ENCODE results near the gene CPB2.

CPB2 gene, protein sequence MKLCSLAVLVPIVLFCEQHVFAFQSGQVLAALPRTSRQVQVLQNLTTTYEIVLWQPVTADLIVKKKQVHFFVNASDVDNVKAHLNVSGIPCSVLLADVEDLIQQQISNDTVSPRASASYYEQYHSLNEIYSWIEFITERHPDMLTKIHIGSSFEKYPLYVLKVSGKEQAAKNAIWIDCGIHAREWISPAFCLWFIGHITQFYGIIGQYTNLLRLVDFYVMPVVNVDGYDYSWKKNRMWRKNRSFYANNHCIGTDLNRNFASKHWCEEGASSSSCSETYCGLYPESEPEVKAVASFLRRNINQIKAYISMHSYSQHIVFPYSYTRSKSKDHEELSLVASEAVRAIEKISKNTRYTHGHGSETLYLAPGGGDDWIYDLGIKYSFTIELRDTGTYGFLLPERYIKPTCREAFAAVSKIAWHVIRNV

DNA sequence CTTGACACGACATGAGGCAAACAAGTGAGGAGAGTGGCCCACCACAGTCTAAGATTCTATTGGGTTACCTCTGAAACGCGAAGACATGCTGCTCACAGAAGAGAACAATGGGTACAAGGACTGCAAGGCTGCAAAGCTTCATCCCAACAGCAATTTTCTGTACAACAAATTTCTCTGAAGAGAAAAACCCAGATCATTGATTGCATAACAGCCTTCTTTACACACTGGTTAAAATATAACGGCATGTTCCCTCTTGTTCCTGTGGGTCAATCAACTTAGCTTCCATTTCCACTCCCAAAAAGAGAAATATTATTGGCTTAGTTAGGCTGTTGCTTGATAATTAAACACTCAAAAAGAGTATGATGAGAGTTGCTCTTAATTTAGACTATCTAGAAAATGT lies at the start of gene CPB2:
TSS of gene CPB2 (minus strand) at position 166 of the 400 bp plus-strand sequence. CDS start at position 142, 24 bp downstream.
- no peak for DNase-seq (ENCODE audit: low read depth)

DNA sequence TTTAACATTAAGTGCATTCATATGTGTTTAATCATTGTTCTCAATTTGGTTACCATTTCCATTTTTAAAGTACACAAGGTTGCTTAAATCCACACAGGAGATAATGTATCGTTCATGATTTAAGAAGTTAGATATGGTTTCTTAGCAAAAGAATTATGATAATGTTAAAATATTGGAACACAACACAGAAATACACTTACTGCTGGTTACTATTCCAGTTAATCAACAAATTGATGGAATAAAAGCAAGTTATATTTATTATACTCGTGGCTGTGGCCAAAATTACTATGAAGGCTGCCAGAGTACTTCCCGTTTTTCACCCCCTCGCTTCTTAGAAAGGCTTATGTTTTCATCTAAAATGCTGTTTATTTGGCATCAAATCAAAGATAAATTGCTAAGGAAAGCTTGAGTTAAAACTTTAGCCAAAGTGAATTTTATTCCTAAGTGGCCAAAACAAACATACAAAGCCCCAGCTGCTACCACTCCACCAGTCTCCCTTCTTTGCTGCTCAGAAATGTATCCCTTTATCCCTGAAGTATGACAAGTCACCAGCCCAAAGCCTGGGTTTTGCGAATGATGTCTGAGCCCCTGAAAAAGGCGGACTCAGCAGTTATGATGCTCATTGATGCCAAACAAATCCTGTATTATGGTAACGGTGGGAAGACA lies 49.4 kb upstream of the CPB2 start:
- no peak for DNase-seq (ENCODE audit: low read depth)

DNA sequence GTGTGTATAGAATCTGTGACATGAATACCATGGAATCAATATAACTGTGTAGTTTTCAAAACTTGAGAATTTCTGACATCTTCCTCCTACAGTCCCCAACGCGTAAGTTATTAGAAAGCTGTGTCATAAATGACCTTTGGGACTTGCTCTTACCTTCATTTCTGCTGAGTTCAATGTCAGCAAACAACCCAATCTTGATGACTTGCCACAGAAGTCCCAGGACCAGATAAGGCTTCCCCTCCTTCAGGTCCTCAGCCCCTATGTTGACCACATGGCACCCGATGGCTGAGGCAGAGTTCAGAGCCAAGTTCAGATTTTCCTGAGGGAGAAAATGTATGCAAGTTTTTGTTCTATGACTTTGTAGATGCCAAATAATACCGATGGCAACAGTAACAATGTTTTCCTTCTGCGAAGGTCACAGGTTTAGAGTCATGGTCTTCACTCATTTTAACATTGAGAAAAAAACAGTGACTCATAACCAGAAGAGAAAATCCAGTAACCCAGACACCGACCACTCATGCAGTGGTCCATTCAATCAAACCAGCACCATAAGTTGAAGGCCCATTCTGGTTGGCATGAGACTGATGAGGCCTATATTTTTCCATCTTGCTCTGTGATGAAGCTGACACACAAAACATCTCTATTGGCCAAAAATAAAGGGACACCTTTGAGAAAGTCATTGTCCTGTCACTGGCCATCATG lies 47.9 kb upstream of the CPB2 start:
- no peak for DNase-seq (ENCODE audit: low read depth)

DNA sequence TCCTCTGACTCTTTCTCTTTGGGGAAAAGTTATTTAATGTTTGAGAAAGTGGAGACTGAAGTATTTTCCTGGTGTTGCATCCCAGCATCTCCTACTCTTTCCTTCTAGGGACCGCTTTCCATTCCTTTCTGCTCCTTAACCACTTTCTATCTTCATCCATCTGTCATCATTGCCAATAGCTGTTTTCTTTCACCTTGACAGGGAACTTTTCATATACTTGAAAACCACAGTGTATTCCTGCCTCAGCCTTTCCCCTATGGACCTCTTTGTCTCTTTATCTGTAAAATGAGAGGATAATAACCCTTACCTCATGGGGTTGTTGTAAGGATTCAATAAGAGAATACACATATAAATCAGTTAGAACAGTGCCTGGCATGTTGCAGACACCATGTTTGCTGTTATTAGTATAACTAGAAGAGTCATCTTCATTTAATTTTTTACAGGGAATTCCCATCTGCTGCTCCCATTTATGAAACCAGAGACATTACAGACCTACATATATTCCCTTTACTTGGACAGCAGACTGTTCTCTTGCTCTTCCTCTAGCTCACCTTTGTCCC lies 45.4 kb upstream of the CPB2 start:
- no peak for DNase-seq (ENCODE audit: low read depth)

DNA sequence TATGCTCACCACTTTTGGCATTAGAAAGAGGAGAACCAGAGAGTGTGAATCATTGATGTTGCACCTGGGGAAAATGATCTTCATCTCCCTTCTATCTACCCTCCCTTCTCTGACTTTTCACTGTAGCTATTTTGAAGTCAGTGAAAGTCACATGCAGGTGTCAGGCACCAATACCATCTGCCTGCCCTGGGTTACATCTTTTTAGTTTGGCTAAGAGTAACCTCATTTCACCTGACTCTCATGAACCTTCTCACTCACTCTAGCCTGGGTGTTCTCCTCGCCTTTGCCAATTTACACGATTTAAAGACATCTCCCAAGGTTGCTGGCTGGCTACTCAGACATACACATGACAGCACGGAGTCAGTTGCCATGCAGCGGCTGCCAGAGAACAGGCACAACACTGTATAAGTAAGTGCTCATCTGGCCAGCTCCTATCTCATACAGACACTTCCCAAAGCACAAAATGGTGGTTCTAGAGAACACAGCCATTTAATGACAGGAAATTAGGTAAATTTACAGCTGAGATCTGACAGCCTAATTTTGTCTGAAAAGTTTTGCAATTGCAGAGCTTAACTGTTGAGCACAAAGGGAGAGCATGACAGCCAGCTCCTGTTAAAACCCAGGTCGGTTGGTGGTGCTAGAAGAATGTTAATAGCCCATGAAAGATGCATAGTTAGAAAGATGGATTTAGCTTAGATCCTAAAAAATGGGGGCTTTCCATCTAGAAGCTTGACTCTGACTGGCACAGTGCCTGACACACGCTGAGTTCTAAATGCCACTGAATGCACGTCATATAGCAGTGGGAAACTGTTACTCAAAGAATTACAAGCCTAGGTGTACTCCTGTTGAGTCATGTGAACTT lies 44.7 kb upstream of the CPB2 start:
- no peak for DNase-seq (ENCODE audit: low read depth)

DNA sequence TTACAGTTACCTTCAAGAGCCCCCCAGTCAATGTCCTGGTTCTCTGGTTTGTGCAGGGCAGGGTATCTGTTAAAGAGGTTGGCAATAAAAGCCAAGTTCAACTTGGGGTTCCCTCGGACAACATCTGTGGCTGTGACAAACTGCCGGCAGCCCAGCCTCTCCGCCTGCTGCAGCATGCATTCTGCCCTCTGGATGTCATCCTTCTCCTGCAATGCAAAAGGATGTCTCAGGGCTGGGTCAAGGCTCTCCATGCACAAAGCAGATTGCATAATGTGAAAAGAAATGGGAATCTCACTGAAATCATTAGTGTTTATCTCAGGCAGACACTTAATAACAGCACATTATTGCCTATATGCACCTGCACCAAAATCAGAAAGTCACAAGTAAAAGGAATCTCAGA lies 42.1 kb upstream of the CPB2 start:
- no peak for DNase-seq (ENCODE audit: low read depth)

DNA sequence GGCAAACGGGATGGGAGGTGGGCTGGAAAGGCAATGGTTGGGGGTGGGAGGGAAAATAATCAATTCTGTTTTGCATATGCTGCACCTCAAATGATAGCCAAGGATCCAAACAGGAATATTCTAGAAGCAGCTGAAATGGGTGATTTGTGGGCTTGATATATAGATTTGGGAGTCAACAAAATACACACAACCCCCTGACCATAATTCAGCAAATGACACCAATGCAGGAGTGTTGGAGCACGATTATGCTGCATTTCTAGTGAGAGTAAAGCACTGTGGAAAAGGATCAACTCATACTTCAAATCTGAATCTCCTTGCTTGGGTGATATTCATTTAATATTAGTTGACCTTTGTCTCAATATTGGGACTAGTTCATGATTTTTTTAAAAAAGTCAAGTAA lies 41.1 kb upstream of the CPB2 start:
- no peak for DNase-seq (ENCODE audit: low read depth)

DNA sequence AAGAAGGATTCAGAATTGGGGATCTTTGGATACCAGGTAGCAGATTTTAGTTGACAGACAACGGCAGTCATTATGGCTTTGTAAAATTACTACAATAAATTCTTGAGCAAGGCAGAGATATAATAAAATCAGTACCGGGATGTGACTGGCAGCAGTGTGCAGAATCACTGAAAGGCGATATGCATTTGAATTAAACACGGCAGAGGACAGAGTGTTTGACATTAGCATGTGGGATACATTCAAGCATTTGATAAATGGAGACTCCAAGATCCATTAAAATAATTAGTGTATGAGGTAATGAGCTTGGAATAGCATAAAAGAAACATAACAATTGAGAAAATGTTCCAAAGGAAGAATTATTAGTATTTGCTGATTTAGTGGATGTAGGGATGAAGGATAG lies 40.3 kb upstream of the CPB2 start:
- DNase-seq (ENCODE audit: low read depth), result no peak

DNA sequence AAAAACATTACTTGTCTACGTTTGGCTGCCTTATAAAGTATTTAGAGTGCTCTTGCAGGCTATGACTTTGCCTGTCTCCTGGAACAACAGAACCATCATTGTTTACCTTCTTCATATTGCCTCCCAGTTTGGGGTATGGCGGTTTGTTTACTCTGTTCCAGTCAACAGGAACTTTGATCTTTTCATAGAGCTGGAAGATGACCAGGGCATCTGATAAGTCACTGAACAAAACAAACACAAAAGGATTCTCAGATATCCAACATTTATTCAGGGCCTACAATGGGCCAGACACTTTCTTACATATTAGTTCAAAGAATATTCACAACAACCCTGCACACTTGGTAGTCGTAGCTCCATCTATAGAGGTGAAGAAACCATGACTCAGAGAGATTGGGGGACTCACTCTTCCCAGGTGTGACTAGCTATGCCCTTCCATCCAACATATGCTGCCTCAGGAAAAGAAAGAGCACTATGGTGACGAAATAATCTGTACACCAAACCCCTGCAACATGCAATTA lies 38.4 kb upstream of the CPB2 start:
- no peak for DNase-seq (ENCODE audit: low read depth)

DNA sequence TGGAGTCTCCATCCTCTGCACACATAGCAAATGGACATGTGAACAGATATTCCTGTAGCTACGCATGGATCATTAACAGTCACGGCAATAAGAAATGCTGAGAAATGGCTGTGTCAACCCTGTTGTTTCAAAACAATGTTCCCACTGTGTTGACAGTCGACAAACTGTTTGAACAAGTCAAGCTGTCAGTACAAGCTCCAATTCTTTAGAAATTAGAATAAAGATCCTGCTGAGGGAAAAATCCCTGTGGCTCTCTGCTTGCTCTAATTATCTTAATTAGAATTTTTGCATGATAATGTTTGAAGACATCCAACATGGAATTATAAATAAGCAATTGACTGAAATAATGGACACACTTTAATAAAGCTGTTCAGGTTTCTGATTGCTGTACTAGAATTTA lies 37.9 kb upstream of the CPB2 start:
- DNase-seq (ENCODE audit: low read depth), result no peak

DNA sequence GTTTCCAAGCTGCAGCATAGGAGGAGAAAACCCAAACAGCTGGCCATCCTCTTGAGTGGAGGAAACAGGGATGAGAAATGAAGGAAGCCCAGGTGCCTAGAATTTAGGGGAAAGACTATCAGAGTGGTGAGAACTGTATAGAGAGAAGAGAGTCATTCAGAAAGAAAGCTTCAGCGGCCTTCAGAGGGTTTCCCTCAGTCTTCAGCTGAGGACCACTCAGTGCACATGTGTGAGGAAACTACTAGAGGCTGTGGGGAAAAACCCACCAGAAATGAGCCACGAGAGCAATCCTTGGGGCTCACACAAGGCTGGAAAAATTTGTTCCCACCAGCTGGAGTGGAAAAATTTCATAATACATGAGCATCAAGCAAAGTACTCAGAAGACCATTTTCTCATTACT lies 35.2 kb upstream of the CPB2 start:
- no peak for DNase-seq (ENCODE audit: low read depth)

DNA sequence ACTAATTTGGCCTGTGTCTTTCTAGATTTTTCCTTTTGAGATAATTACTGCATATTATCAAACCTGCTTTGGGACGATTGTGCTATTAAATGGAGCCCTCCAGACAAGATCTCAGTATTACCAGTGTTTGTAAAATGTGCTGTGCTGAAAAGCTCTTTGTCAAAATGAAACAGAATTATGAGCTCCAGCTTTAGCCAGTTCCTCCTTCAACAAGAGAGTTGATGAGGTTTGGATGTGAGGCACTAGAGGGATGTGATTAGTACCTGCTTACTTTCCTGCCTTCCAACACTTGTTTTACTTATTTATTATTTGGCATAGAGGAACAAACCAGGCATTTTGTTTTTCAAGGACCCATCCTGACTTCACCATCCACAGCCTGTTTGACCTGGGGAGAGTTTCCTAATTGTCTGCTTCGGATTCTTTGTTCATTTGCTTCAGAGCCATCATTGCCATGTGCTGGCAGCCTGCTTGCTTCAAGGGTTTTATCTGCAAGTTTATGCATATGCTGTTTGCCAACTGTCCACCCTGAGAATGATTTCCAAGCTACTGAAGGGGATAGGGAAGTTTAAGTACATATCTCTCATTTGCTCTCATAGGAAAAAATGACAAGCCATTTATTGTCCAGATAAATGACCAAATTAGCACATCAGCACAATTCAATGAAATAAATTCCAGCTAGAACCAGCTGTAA lies 32.9 kb upstream of the CPB2 start:
- DNase-seq (ENCODE audit: low read depth), result no peak

DNA sequence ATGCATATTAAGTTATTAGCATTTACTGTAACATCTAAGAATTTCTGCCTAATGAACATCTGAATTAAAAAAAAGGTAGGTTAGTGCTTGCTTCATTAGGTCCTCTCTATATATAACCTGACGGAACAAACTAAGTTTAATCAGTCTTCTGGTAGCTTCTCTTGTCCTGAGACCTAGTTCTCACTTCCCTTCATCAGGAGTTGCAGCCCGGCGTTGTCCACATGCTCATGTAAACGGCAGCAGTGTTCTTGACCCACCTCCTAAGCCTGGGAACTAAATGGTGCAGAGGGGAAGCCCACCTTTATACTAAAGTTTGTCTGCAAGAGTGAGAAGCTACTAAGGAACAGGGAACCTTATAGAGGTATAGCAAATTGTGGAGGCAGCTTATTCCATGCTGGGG lies 31.9 kb upstream of the CPB2 start:
- DNase-seq (ENCODE audit: low read depth), result no peak

DNA sequence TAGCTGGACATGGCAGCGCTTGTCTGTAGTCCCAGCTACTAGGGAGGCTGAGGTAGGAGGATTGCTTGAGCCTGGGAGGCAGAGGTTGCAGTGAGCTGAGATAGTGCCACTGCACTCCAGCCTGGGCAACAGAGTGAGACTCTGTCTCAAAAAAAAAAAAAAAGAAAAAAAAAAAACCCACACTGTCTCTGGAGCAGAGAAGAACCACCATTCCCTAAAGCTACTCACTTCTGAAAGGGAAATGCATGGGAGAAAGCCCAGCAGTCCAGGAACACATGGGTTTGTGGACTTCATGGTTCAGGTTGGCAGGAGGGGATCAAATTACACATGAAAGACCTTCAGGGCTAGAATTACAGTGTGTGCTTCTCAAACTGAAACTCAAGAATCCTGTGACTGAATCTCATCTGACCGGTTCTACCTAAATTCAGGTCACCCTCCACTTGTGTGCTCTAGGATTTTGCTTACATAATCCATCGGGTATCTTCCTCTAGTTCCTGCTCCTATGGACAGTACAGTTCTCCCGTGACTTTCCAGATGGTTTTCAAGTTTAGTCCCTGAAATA lies 30.2 kb upstream of the CPB2 start:
- DNase-seq (ENCODE audit: low read depth), result no peak

DNA sequence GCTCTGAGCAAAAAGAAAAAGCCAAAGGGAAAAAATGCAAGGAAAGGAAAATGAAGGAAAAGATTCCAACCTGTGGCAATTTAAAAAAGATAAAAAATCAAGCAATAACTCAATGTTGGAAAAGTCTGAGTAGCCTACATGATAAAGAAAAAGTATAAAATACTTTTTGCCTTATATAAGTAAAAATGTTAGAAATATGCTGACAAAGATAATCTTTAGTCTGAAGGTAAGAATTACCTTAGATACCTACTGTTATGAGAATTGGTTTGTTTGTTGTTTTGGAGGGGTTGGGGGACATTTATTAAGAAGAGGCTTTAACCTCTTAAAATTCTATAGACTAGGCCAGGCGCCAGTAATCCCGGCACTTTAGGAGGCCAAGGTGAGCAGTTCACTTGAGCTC lies 29.7 kb upstream of the CPB2 start:
- no peak for DNase-seq (ENCODE audit: low read depth)

DNA sequence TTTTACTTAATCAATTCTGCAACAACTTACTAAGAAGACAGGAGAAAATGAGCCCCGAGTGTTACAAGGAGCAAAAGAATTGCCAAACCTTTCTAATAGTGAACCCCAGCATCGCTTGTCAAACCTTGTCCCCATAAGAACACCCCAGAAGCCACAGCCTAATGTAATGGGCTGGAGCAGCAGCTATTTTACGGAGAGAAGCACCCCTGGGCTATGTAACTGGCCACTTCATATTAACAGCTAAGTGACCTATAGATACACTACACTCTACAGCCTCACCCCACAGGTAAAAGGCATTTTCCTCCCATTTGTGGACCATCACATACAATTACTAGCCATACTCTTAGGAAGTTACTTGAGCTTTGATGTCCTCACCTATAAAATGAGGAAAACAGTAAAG lies 27.3 kb upstream of the CPB2 start:
- DNase-seq (ENCODE audit: low read depth), result no peak

DNA sequence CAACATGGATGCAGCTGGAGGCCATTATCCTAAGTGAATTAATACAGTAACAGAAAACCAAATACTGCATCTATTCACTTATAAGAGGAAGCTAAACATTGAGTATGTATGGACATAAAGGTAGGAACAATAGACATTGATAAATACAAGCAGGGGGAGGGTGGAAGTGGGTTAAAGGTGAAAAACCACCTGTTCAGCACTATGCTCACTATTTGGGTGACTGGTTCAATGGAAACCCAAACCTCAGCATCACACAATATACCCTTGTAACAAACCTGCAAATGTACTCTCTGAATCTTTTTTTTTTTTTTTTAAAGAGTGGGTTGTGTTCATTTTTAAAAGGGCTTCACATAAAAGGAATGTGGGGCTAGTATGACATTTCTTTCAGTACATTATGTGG lies 26.9 kb upstream of the CPB2 start:
- no peak for DNase-seq (ENCODE audit: low read depth)

DNA sequence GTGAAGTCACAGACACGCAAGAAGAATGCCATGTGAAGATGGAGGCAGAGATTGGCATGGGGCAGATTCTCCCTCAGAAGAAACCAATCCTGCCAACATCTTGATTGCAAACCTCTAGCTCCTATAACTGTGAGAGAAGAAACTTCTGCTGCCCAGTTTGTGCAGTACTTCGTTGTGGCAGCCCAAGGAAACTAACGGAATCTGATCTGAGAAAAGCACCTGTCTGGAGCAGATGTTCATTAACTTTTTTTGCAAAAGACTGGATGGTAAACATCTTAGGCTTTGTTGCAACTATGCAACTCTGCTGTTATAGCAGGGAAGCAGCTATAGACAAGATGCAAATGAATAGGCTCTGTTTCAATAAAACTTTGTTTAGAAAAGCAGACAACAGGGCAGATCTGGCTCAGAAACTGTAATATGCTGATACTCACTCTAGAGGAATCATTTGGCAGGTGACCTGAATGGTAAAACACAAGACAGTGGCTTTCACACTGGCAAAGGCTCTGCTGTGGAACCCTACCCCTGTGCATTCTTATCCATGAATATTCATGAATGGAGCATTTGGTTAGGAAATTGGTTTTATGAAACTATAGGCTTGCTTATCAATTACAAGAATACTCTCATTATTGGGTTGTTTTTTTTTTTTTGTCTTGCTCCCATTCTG lies 25.3 kb upstream of the CPB2 start:
- no peak for DNase-seq (ENCODE audit: low read depth)

DNA sequence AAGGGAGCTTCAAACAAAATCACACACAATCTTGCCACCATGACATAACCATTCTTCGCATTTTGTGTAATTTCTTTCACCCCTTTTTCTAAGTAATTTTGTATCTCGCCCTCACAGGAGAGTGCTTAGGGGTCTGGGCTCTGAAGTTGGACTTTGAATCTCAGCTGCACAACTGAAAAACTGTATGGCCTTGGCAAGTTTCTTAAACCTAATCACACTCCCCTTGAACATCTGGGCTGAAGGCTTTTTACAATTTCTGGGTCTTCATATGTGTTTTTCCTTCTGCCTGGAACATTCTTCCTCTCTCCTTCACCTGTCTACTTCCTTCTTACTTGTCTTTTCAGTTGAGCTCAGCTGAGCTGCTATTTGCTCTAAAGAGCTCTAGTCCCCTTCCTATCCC lies 24.3 kb upstream of the CPB2 start:
- DNase-seq (ENCODE audit: low read depth), result no peak

DNA sequence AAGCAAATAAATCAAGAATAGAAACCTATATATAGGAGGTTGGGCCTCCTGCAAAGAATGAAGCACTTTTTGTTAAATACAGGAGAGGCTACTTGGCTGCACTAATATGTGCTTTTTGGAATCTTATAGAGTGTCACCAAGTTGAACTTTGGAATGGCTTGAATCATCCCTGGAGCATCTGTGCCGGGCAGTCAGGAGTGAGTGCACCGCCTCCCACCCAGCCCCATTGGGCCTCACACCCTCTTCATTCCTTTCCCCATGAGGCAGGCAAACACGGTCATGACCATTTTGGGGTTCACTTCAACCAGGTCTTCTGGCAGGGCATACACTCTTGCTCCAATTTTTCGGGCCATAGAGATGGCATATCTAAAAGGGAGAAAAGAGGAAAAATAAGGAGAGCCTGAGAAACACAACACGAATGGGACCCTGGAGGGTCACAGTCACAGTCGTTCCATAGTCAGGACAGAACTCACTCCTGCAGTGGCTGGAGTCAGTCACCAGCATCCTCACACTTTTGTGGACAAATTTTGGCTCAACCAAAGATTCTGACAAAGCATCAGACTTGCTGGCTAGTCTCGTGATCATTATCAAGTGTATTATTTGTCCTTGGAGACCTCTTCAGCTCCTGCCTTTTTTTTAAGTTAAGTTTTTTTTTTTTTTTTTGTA lies 22.7 kb upstream of the CPB2 start:
- DNase-seq (ENCODE audit: low read depth), result no peak

Measured in stimulated activated CD8-positive, alpha-beta memory T cell treated with anti-CD3 and anti-CD28 coated beads, Interleukin-7, amount 100 ng/mL, for 24 hours (primary cell).